OCI-LY3 (cell line): Measurements from ENCODE around the gene OAS2.

Experiments used
- EZH2phosphoT487 ChIP-seq: fragments of 200-600 bp; shearing (Covaris generic); IDR thresholded peaks from 2 replicates; pipeline ENCODE4 v1.6.1; 2018; ENCODE audit warnings: antibody characterized with exemption, mixed run types, low read depth
- TF ChIP-seq, protein P1 (sequence below): fragments of 200-600, 300-600 bp; sonication (generic); IDR thresholded peaks from 2 replicates; pipeline ENCODE4 v1.5.1; 2014; ENCODE audit warnings: antibody characterized with exemption, low read length, low read depth

GRCh38 chr12:113000433-113000832 is 22.1 kb downstream of the OAS2 start:
- no peak for TF ChIP-seq EZH2phosphoT487
- TF ChIP-seq, protein P1, sequence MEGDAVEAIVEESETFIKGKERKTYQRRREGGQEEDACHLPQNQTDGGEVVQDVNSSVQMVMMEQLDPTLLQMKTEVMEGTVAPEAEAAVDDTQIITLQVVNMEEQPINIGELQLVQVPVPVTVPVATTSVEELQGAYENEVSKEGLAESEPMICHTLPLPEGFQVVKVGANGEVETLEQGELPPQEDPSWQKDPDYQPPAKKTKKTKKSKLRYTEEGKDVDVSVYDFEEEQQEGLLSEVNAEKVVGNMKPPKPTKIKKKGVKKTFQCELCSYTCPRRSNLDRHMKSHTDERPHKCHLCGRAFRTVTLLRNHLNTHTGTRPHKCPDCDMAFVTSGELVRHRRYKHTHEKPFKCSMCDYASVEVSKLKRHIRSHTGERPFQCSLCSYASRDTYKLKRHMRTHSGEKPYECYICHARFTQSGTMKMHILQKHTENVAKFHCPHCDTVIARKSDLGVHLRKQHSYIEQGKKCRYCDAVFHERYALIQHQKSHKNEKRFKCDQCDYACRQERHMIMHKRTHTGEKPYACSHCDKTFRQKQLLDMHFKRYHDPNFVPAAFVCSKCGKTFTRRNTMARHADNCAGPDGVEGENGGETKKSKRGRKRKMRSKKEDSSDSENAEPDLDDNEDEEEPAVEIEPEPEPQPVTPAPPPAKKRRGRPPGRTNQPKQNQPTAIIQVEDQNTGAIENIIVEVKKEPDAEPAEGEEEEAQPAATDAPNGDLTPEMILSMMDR, result no peak
